Measurements from ENCODE around the gene EMX1. TPM values are rescaled to one million over a fixed set of nuclear protein-coding genes. Genes with fewer than 3 reads are reported as not detected.

Gene EMX1
- total and polyA plus RNA-seq, 2 of the 13 experiments (the other 11 are each of a cell fraction or from before 2014, with no cell fraction given): 0.62 to 4.9 TPM

DNA sequence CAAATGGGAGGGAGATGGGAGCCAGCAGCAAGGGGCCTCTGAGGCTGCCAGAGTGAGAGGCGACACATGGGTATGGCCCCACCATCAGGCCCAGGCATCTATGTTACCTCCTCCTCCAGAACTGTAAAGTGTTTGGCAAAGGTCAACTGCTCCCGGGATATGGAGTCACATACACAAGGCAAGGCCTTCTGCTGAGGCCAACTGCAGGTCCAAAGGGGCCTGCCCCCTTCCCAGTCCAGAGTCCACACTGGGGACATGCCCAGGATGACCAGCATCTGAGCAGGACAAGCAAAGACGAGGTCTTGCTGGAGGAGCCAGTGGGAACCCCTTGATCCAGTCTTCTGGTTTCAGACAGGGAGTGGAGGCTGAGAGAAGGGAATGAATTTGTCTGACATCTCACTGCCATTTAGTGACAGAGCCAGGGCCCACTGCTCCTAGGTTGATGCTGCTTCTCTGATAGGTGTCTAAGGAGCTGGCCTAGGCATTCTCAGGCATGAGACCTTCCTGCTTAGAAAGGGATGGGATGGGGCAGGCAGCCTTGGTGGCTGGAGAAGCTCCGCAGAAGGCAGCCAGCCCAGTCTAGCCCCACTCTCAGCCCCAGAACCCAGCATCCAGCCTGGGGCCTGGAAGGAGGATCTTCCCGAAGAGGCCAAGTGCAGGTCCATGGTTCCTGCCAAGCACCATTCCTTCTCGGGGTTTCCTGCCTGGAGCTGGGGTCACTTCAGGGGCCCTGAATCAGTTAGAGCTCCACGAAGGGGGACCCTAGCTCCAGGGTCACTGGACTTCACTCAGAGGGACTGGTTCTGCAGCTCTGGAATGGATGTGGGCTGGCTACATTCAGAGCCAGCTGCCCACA, 26.4 kb downstream of the EMX1 start (continued):
- TF ChIP-seq NR1H2 (CRISPR knock-in tag; IDR thresholded peaks at IDR 0.05; ENCODE audit: borderline replicate concordance, low read depth) (no peak), ZNF234 (CRISPR knock-in tag; conservative IDR thresholded peaks at IDR 0.05) (no peak), SMARCC2 (IDR thresholded peaks at IDR 0.05) (no peak), POLR2AphosphoS5 (IDR thresholded peaks at IDR 0.05; ENCODE audit: low read depth, low read length) (no peak), ZNF34 (CRISPR knock-in tag; IDR thresholded peaks at IDR 0.05; ENCODE audit: borderline replicate concordance) (no peak), ZBTB3 (CRISPR knock-in tag; IDR thresholded peaks at IDR 0.05; ENCODE audit: borderline replicate concordance, low read depth) (no peak), NCOR1 (IDR thresholded peaks at IDR 0.05; ENCODE audit: borderline replicate concordance, low read length) (no peak), TRIM24 (CRISPR knock-in tag; IDR thresholded peaks at IDR 0.05) (no peak), TCF7L2 (IDR thresholded peaks at IDR 0.05; ENCODE audit: low read depth, low read length) (no peak), PHF8 (CRISPR knock-in tag; IDR thresholded peaks at IDR 0.05) (no peak), NKX3-1 (CRISPR knock-in tag; IDR thresholded peaks at IDR 0.05) (no peak), POGZ (CRISPR knock-in tag; IDR thresholded peaks at IDR 0.05) (0 out of 2 replicates have a peak, but pooled peaks have one; percentile 57), ATAD3A (CRISPR knock-in tag; IDR thresholded peaks at IDR 0.05) (no peak), MEIS1 (CRISPR knock-in tag; IDR thresholded peaks at IDR 0.05; ENCODE audit: borderline replicate concordance) (no peak), TEAD3 (CRISPR knock-in tag; optimal IDR thresholded peaks at IDR 0.05; ENCODE audit: borderline replicate concordance) (peak; percentile 29), ERF (CRISPR knock-in tag; IDR thresholded peaks at IDR 0.05) (no peak), ZFP36 (IDR thresholded peaks at IDR 0.05; ENCODE audit: borderline replicate concordance, low read depth, low read length, partially characterized antibody) (no peak), HDAC1 (CRISPR knock-in tag; IDR thresholded peaks at IDR 0.05) (no peak; the same call in 1 of the 2 replicates), ZNF619 (CRISPR knock-in tag; IDR thresholded peaks at IDR 0.05) (no peak), ARHGAP35 (CRISPR knock-in tag; IDR thresholded peaks at IDR 0.05; ENCODE audit: borderline replicate concordance) (no peak), ARNTL (CRISPR knock-in tag; IDR thresholded peaks at IDR 0.05) (no peak), CBFB (CRISPR knock-in tag; IDR thresholded peaks at IDR 0.05) (no peak), NR3C1 (CRISPR knock-in tag; IDR thresholded peaks at IDR 0.05) (no peak), NFRKB (IDR thresholded peaks at IDR 0.05) (no peak), HOXA7 (CRISPR knock-in tag; IDR thresholded peaks at IDR 0.05) (no peak), SIN3B (IDR thresholded peaks at IDR 0.05; ENCODE audit: low read length) (no peak), KDM2A (CRISPR knock-in tag; IDR thresholded peaks at IDR 0.05; ENCODE audit: borderline replicate concordance, low read depth) (no peak)
- TF ChIP-seq, protein P1, sequence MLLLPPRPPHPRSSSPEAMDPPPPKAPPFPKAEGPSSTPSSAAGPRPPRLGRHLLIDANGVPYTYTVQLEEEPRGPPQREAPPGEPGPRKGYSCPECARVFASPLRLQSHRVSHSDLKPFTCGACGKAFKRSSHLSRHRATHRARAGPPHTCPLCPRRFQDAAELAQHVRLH (CRISPR knock-in tag; IDR thresholded peaks at IDR 0.05; ENCODE audit: borderline replicate concordance, low read depth): no peak
- TF ChIP-seq, protein P2, sequence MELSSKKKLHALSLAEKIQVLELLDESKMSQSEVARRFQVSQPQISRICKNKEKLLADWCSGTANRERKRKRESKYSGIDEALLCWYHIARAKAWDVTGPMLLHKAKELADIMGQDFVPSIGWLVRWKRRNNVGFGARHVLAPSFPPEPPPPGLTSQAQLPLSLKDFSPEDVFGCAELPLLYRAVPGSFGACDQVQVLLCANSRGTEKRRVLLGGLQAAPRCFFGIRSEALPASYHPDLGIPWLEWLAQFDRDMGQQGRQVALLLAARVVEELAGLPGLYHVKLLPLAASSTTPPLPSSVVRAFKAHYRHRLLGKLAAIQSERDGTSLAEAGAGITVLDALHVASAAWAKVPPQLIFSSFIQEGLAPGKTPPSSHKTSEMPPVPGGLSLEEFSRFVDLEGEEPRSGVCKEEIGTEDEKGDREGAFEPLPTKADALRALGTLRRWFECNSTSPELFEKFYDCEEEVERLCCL (CRISPR knock-in tag; IDR thresholded peaks at IDR 0.05; ENCODE audit: borderline replicate concordance): no peak
- TF ChIP-seq, protein P3, sequence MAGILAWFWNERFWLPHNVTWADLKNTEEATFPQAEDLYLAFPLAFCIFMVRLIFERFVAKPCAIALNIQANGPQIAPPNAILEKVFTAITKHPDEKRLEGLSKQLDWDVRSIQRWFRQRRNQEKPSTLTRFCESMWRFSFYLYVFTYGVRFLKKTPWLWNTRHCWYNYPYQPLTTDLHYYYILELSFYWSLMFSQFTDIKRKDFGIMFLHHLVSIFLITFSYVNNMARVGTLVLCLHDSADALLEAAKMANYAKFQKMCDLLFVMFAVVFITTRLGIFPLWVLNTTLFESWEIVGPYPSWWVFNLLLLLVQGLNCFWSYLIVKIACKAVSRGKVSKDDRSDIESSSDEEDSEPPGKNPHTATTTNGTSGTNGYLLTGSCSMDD (CRISPR knock-in tag; IDR thresholded peaks at IDR 0.05): no peak

All from HepG2 (cell line).